Measurements from ENCODE around the gene TTYH1. TPM values are rescaled to one million over a fixed set of nuclear protein-coding genes. Genes with fewer than 3 reads are reported as not detected.

TTYH1 gene
- total RNA-seq, 1 experiment from 2014 or later, result 0.62 TPM

- Histone ChIP-seq H3K27me3 (ENCODE audit: control insufficient read depth, insufficient read depth, low read length) (no peaks in the 10 kb centered on the region), H3K4me3 (ENCODE audit: low read depth in 2 of 2, low read length in 2 of 2) (no peak overlapping the region), H3K4me1 (ENCODE audit: control insufficient read depth, insufficient read depth, low read length) (peaks cover 26% of the 10 kb centered on the region), H3K9me3 (ENCODE audit: control insufficient read depth, insufficient read depth, low read depth, low read length) (no peaks in the 10 kb centered on the region), H3K36me3 (ENCODE audit: control insufficient read depth, insufficient read depth, low read length) (peaks cover 9% of the 10 kb centered on the region; the same call in 1 of the 2 replicates), H3K27ac (ENCODE audit: low read length) (peak overlapping the region; percentile 86; the same call in 1 of the 2 replicates)
- ChIA-PET POLR2A (interaction anchor here (0.6 kb wide), 1 partner anchor 586 kb away, joined by 7 read pairs; no protein-coding TSS in a partner anchor), CTCF (no interaction called here)
- BruUV-seq (replicated peaks), result TSS peak; percentile 94
- ATAC-seq, result no peak
- in situ Hi-C loops (cut with HindIII; ENCODE audit: low pct_unique_long_range_greater_than_20kb, low sequenced_read_pairs) (no loop called here), intact Hi-C loops (cut with micrococcal nuclease; ENCODE audit: unreplicated experiment) (no loop called here)
- TF ChIP-seq SIN3A (IDR thresholded peaks at IDR 0.05; ENCODE audit: borderline replicate concordance, insufficient read depth, low read depth, low read length), result no peak
- TF ChIP-seq, protein P1, sequence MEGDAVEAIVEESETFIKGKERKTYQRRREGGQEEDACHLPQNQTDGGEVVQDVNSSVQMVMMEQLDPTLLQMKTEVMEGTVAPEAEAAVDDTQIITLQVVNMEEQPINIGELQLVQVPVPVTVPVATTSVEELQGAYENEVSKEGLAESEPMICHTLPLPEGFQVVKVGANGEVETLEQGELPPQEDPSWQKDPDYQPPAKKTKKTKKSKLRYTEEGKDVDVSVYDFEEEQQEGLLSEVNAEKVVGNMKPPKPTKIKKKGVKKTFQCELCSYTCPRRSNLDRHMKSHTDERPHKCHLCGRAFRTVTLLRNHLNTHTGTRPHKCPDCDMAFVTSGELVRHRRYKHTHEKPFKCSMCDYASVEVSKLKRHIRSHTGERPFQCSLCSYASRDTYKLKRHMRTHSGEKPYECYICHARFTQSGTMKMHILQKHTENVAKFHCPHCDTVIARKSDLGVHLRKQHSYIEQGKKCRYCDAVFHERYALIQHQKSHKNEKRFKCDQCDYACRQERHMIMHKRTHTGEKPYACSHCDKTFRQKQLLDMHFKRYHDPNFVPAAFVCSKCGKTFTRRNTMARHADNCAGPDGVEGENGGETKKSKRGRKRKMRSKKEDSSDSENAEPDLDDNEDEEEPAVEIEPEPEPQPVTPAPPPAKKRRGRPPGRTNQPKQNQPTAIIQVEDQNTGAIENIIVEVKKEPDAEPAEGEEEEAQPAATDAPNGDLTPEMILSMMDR (IDR thresholded peaks at IDR 0.05), result no peak
- TF ChIP-seq, protein P2, sequence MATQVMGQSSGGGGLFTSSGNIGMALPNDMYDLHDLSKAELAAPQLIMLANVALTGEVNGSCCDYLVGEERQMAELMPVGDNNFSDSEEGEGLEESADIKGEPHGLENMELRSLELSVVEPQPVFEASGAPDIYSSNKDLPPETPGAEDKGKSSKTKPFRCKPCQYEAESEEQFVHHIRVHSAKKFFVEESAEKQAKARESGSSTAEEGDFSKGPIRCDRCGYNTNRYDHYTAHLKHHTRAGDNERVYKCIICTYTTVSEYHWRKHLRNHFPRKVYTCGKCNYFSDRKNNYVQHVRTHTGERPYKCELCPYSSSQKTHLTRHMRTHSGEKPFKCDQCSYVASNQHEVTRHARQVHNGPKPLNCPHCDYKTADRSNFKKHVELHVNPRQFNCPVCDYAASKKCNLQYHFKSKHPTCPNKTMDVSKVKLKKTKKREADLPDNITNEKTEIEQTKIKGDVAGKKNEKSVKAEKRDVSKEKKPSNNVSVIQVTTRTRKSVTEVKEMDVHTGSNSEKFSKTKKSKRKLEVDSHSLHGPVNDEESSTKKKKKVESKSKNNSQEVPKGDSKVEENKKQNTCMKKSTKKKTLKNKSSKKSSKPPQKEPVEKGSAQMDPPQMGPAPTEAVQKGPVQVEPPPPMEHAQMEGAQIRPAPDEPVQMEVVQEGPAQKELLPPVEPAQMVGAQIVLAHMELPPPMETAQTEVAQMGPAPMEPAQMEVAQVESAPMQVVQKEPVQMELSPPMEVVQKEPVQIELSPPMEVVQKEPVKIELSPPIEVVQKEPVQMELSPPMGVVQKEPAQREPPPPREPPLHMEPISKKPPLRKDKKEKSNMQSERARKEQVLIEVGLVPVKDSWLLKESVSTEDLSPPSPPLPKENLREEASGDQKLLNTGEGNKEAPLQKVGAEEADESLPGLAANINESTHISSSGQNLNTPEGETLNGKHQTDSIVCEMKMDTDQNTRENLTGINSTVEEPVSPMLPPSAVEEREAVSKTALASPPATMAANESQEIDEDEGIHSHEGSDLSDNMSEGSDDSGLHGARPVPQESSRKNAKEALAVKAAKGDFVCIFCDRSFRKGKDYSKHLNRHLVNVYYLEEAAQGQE (IDR thresholded peaks at IDR 0.05; ENCODE audit: insufficient read depth in 1 of 2, low read depth in 2 of 2, low read length in 1 of 2), result no peak
- no peak for DNase-seq (ENCODE audit: low read depth, low spot score)
These were observed 45.9 kb downstream of the TTYH1 start for GRCh38 chr19:54461210-54461609.

GRCh38 chr19:54461613-54462012 lies 46.3 kb downstream of the TTYH1 start:
- Histone ChIP-seq H3K4me3 (ENCODE audit: low read depth in 2 of 2, low read length in 2 of 2) (peak overlapping the region in 1 of 2 experiments; percentile 70; a peak in 2 of 4 replicates), H3K27me3 (ENCODE audit: control insufficient read depth, insufficient read depth, low read length) (no peaks in the 10 kb centered on the region), H3K36me3 (ENCODE audit: control insufficient read depth, insufficient read depth, low read length) (peaks cover 8% of the 10 kb centered on the region; the same call in 1 of the 2 replicates), H3K4me1 (ENCODE audit: control insufficient read depth, insufficient read depth, low read length) (peaks cover 26% of the 10 kb centered on the region), H3K27ac (ENCODE audit: low read length) (peak overlapping the region; percentile 86), H3K9me3 (ENCODE audit: control insufficient read depth, insufficient read depth, low read depth, low read length) (no peaks in the 10 kb centered on the region)
- no peak for TF ChIP-seq SIN3A (IDR thresholded peaks at IDR 0.05; ENCODE audit: borderline replicate concordance, insufficient read depth, low read depth, low read length)
- no peak for TF ChIP-seq TCF7L2 (IDR thresholded peaks at IDR 0.05; ENCODE audit: low read depth, low read length)
- TF ChIP-seq, protein P2 (IDR thresholded peaks at IDR 0.05; ENCODE audit: insufficient read depth in 1 of 2, low read depth in 2 of 2, low read length in 1 of 2), result no peak
- no peak for TF ChIP-seq POLR2AphosphoS5 (IDR thresholded peaks at IDR 0.05; ENCODE audit: low read depth, low read length)
- TF ChIP-seq, protein P1 (IDR thresholded peaks at IDR 0.05), result no peak
- no TSS peak for BruUV-seq (replicated peaks)
- ChIA-PET POLR2A (interaction anchor here (0.6 to 1.2 kb wide), 2 partner anchors 9 to 11 kb away, joined by 6 to 11 read pairs; no protein-coding TSS in a partner anchor), CTCF (no interaction called here)
- intact Hi-C loops (cut with micrococcal nuclease; ENCODE audit: unreplicated experiment) (no loop called here), in situ Hi-C loops (cut with HindIII; ENCODE audit: low pct_unique_long_range_greater_than_20kb, low sequenced_read_pairs) (no loop called here)
- ATAC-seq (no peak), DNase-seq (ENCODE audit: low read depth, low spot score) (no peak)
